GM12892 (cell line): Measurements from ENCODE around the gene ADAMTS2.
"Not testable (repeated sequence)": the region's sequence is repeated elsewhere in the genome, so short reads cannot be mapped to it uniquely, and the experiment has no call there.

Source experiments
- DNase-seq: peaks from one replicate; pipeline ENCODE4 v3.0.0; 2011; ENCODE audit not compliant: insufficient read length
- FAIRE-seq: peaks from 2 replicates; lab custom pipeline; 2011; peaks lifted over from hg19 to GRCh38; lab: Jason Lieb, UNC
- POLR2A ChIP-seq: IDR thresholded peaks from 2 replicates; pipeline ENCODE4 v1.6.1; 2011; ENCODE audit warnings: low read depth, low read length, control low read depth
- POLR2AphosphoS5 ChIP-seq: IDR thresholded peaks from 2 replicates; pipeline ENCODE4 v1.6.1; 2011; ENCODE audit warnings: low read depth, low read length, control low read depth
- TAF1 ChIP-seq: IDR thresholded peaks from 2 replicates; pipeline ENCODE4 v1.6.1; 2011; ENCODE audit warnings: low read depth, mild to moderate bottlenecking, control low read depth, low read length, borderline replicate concordance

Gene ADAMTS2

DNA sequence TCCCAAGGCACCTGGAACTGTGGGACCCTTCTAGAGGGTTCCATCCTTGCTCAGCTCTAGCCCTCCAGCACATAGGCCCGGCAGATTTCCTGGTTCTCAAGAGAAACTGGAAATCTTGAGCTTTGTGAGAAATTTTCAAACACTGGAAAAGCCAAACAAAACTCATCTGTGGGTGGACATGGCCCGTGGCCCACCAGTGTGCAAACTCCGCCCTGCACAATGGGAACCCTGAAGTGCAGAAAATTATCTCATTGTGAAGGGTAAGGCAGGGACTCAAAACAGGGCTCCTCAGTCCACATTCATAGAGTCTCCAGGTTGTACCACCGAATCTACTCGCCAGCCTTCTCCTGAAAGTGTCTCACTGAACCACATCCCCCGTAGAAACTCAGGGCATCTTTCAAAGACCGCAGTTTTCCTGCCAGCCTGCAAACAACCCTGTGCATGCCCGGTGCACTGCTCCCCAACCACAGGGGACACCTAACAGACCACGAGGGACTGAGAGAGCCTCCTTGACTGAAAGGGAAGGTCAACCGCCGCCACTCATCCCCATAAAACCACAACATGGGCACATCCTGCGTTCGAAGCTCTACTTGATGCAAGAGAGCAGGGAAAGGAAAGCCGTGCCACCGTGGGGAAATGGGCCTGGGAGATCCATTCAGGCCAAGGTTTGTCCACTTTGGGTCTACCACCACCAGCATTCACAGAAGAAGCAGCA lies 18.1 kb downstream of the ADAMTS2 start:
- no peak for TF ChIP-seq POLR2A
- TF ChIP-seq POLR2AphosphoS5, result no peak
- TF ChIP-seq TAF1, result no peak
- no peak for FAIRE-seq
- DNase-seq, result no peak

DNA sequence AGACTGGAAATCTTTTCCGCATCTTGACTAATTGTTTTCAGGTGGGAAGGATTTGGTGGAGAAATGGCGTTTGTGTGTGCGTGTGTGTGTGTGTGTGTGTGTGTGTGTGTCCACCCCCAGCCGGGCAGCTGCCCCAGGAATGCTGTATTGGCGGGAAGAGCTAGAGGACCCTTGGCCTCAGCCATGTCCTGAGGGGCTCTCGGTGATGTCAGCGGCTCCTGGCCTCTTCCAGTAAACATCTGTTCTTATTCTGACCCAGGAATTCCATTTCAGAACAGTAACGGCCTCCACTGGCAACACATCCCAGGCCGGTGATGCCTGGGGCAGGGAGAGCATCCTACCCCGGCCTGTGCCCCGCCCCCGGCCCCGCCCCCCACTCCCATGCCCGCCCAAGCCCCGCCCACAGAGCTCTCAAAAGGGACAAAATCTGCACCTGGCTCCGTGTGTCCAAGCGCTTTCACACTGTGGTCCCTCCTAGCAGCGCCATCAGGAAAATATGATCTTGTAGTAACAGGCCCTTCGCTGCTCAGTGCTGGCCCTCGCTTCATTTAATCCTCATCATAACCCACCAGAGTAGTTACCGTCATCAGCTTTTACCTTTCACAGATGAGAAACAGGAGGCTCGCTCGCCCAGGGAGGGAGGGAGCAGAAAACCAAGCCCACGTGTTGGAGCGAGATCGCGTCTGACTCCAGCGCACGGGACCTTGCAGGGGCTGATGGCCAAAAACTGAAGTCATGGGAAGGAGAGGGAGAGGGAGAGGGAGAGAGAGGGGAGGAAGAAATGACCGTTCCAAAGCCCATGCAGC lies 18.9 kb downstream of the ADAMTS2 start:
- no peak for TF ChIP-seq POLR2AphosphoS5
- no peak for TF ChIP-seq TAF1
- no peak for TF ChIP-seq POLR2A
- DNase-seq (no peak), FAIRE-seq (no peak)

DNA sequence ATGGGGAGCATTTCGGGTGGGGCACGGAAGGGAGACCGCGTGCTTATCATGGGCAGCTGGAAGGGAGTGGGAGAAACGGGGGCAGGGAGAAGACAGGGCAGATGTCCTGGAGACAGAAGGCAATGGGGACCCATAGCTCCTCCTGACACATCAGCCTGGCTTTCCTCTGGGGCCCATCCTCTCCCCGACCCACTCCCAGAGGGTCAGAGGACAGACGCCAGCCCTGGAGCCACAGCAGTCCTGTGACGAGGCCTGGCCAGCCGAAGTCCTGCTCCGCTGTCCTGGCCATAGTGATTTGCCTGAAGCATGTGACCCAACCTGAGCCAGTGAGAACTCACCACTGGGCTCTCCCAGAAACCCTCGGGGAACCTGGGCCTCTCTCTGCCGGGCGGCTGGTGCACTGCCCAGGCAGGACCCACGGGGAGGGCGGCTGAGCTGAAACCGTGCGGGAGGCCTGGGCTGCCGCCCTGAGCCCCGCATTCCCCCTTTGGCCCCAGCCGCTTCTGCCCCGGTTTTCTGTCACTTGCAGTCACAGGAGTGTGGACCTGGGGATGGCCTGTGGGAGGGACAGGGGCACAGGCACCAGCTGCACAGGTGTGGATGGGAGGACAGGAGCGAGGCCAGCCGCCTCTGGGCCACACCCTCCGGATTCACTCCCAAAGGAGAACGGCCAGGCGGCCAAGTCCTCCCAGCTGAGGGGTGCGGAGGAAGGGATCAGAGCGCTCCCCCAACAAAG lies 19.8 kb downstream of the ADAMTS2 start:
- FAIRE-seq, result no peak
- TF ChIP-seq POLR2A (no peak), TAF1 (no peak), POLR2AphosphoS5 (no peak)
- no peak for DNase-seq

DNA sequence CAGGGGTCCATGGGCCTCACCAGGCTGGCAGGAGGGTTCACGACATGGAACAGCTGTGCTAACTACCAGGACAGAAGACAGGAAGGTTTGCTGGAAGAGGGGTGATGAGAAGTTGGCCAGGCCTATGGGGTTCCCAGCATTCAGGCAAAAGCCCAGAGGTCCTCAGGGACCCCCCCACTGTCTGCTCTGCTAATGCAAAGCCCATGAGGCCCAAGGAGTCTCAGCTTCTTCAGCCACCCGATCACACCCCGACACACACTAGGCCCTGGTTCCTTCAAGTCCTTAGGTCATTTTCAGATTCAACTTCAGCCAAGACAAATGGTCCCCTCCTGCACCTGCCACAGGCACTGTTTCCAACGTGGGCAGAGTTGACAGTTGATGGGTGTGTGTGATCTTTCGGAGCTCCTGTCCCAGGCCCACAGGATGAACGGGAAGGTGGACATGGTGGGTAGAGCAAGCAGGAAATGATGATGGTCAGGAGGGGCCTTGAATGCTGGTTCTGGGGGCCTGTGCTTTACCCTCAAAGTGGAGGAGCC lies 20.4 kb downstream of the ADAMTS2 start:
- TF ChIP-seq POLR2A (no peak), POLR2AphosphoS5 (no peak), TAF1 (no peak)
- FAIRE-seq (no peak), DNase-seq (no peak)

DNA sequence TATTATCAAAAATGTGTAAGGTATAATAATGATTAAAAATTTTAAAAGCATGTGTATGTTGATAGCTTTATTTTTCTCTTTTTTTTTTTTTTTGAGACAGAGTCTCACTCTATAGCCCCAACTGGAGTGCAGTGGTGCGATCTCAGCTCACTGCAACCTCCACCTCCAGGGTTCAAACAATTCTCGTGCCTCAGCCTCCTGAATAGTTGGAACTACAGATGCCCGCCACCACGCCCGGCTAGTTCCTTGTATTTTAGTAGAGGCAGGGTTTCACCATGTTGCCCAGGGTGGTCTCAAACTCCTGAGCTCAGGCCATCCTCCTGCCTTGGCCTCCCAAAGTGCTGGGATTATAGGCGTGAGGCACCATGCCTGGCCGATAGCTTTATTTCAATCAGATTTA lies 20.9 kb downstream of the ADAMTS2 start:
- FAIRE-seq, DNase-seq: not testable (repeated sequence)

DNA sequence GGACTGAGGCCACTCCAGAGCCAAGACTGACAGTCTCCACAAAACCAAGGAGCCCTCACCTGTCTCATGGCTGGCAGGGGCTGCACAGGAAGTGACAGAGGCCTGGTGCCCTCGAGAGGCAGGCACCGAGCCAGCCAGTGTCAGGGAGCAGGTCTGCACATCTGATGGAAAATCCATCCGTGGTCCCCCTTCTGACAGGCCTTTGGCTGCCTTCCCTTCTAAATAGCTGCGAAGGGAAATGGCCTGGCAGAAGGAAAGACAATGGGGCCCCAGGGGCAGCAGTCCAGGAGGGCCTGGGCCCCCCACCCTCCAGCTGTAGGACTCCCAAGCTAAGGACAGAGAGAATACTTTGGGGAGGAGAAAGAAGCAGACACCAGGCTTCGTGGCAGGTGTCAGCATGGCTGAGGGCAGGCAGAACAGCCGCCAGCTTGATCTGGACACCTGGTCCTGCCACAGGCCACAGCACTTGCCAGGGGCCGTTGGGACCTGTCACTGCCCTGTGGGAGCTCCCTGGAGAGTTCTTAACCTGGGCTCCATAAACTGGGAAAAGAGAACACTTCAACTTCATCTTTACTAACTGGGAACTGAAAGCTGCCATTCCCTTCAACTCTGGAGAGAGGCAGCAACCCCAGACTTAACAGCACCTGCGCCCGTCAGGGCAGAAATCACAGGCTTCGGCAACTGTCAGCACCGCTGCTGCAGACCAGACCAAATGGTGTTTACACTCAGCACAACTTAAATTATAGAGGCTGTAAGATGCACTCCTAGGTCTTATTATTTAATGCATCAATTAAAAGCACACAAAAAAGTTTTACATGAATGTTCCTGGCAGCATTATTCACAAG lies 22.0 kb downstream of the ADAMTS2 start:
- FAIRE-seq (no peak), DNase-seq (no peak)
- no peak for TF ChIP-seq POLR2AphosphoS5

DNA sequence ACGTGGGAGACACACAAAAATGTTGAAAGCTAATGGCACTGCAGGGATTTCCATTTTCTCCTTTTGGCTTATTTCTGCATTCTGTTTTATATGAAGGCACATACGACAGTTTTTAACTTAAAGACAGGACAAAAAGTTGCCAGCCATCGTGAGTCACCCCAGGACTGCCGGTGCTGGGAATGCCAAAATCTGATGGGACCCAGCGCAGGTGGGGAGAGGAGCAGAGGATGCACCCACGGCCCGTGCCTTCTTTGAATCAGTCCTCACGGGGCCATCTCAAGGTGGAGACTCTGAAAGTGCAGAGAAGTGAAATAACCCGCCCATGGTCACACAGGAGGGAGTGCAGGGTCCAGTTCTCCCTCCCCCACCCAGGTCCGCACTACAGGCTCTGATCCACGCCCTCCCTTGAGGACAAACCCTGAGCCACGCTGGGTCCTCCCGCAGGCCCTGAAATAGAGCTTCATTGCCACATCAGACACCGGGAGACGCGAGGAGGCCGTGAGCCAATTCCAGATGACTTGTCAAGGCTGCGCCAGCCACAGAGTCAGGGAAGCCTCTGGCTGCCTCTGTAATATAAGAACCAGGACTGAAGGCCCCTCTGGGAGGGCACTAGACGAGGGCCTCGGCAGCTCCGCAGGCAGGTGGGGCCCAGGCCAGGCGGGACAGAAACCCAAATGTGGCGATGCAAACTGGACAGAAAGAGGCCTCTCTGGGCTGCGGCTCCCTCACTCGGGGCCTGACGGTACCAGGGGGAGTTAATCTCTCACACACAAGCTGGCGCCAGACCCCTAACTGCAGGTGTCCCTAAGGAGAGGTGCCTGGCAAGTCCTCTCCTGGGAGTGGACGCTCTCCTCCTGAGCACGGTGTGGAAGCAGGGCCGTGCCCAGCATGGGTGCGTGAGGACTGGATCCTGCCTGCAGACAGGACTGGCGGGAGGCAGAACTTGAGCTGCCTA lies 22.9 kb downstream of the ADAMTS2 start:
- no peak for TF ChIP-seq POLR2AphosphoS5
- no peak for TF ChIP-seq POLR2A
- no peak for TF ChIP-seq TAF1
- DNase-seq, result no peak
- FAIRE-seq, result no peak

DNA sequence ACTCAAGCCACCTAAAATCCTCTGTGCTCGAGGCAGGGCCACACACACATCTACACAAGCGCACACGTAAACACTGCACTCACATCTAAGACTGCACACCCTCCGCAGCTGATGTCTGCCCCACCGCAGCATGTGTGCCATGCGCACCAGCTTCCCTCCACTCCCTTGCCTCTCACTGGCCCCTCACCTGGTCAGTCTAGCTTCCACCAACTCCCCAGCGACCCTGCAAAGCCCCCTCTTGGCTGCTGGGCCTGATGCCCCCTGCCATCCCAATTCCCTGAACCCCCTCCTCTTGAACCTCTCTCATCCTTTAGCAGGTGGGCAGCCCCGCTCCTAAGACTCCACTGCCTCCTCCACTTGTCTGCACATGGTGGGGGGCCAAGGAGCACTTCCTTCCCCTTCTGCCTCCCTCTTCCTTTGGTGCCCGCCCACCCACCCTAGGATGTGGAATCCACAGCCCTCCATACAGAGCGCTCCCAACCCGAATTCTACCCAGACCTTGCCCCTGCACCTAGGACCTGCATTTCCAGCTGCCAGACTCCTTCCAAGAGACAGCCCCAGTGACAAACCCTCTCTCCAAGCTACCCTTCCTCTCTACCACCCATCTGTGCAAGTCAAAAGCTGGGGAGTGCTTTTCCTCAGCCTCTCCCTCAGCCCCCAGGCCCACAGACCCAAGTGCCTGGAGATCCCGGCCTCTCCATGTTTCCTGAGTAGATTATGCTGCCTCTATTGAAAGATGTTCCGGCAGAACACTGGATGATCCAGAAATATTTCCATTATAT lies 23.9 kb downstream of the ADAMTS2 start:
- no peak for DNase-seq
- TF ChIP-seq POLR2A (no peak), POLR2AphosphoS5 (no peak), TAF1 (no peak)
- no peak for FAIRE-seq

DNA sequence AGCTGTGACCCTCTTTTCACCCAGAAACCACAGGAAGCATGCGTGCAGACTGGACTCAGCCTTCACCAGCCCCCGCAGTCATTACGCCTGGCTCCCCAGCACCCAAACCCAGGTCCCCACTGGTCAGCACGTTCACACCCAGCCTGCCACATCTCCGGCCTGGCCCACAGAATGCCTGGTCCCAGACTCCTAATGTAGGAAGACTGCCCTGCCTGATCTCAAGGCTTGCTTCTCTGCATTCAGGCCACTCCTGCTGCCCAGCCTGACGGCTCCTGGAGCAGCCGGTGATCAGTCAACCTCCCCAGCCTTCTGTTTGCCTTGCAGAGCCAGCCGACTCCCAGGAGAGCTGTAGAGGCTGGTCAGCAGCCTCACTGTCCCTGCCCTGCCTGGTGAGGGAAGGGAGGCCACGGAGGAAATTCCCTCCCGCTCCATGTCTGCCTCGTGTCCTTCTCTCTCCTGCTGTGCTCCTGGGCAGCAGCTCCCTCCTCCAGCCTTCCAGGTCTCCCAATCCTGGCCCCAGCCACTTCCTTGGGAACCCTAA lies 25.4 kb downstream of the ADAMTS2 start:
- TF ChIP-seq TAF1 (no peak), POLR2AphosphoS5 (no peak), POLR2A (no peak)
- FAIRE-seq (no peak), DNase-seq (no peak)

DNA sequence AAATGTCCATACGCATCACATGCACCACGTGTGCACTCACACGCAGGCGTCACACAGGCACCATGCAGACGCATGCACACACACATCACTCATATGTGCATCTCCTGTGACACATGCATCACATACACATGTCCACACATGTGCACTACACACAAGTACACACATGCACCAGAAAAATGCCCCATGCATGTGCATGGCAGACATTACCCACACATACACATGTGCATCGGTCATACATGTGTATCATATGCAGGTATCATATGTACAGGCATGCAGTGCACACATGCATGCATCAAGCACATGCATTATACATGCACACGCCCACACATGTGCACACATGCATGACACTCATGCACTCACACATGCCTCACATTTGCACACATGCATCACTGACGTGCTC lies 26.1 kb downstream of the ADAMTS2 start:
- TF ChIP-seq TAF1 (no peak), POLR2A (no peak), POLR2AphosphoS5 (no peak)
- FAIRE-seq, result no peak
- DNase-seq, result no peak
